Ovary (tissue), 3 donors: ENCODE measurements around the gene ARHGEF1.

ENCODE experiments used
- POLR2A ChIP-seq: fragments of 450-650 bp; IDR thresholded peaks from one replicate; pipeline ENCODE4 v1.6.1; 2017; ENCODE audit warnings: antibody characterized with exemption, mild to moderate bottlenecking, moderate library complexity
- TF ChIP-seq, protein P1 (sequence below), 3 donors: fragments of 450-650 bp in 2 of 3; fragments of 200-600 bp in 1 of 3; IDR thresholded peaks; one replicate each; pipeline versions ENCODE4 v1.5.1 to v1.8.0; 2016 to 2022; ENCODE audit warnings: antibody characterized with exemption in 3 of 3, mild to moderate bottlenecking in 1 of 3
- donor health status: DM: no; HTN: no; CAD: no.

GRCh38 chr19:41936416-41936850 is 53.4 kb downstream of the ARHGEF1 start:
- TF ChIP-seq, protein P1, sequence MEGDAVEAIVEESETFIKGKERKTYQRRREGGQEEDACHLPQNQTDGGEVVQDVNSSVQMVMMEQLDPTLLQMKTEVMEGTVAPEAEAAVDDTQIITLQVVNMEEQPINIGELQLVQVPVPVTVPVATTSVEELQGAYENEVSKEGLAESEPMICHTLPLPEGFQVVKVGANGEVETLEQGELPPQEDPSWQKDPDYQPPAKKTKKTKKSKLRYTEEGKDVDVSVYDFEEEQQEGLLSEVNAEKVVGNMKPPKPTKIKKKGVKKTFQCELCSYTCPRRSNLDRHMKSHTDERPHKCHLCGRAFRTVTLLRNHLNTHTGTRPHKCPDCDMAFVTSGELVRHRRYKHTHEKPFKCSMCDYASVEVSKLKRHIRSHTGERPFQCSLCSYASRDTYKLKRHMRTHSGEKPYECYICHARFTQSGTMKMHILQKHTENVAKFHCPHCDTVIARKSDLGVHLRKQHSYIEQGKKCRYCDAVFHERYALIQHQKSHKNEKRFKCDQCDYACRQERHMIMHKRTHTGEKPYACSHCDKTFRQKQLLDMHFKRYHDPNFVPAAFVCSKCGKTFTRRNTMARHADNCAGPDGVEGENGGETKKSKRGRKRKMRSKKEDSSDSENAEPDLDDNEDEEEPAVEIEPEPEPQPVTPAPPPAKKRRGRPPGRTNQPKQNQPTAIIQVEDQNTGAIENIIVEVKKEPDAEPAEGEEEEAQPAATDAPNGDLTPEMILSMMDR (IDR thresholded peaks at IDR 0.05): no peak
- TF ChIP-seq POLR2A: no peak
